Mononuclear cell (primary cell): ENCODE measurements around the gene ACP2. TPM values are rescaled to one million over a fixed set of nuclear protein-coding genes. Genes with fewer than 3 reads are reported as not detected.

Experiments used
- H3K27me3 ChIP-seq: 2 replicates; pipeline ENCODE4 v1.6.0; 2011; ENCODE audit warnings: low read length, control low read depth; ENCODE audit not compliant: insufficient read depth
- H3K4me1 ChIP-seq: 2 replicates; pipeline ENCODE4 v1.5.1; 2011; ENCODE audit warnings: mild to moderate bottlenecking, low read length, control low read depth; ENCODE audit not compliant: insufficient read depth
- H3K4me3 ChIP-seq: 2 replicates; pipeline ENCODE4 v1.5.1; 2011; ENCODE audit warnings: mild to moderate bottlenecking, low read length, moderate library complexity
- H3K9me3 ChIP-seq: 2 replicates; pipeline ENCODE4 v1.5.1; 2011; ENCODE audit warnings: low read depth, mild to moderate bottlenecking, control low read depth, low read length
- total RNA-seq: library from RNA; depleted of rRNA; stranded (reverse); fragments of >200 nt; gene quantifications from one replicate; pipeline ENCODE4 v1.2.3, GENCODE V29; 2012

The ACP2 gene
- 9.2 TPM for total RNA-seq

- peaks cover 26% of the 10 kb centered on the region for H3K4me1 ChIP-seq
- H3K9me3 ChIP-seq: no peaks in the 10 kb centered on the region
- peak within 1 kb of the TSS; percentile 63 for H3K4me3 ChIP-seq
- H3K27me3 ChIP-seq: no peaks in the 10 kb centered on the region
These were observed at the start of gene ACP2 for GRCh38 chr11:47248664-47249377. Gene ACP2, minus strand, starts transcription at chr11:47248814. Its CDS starts 25 bp downstream, at chr11:47248789.

- Histone ChIP-seq H3K9me3 (no peaks in the 10 kb centered on the region), H3K4me3 (no peak overlapping the region), H3K4me1 (no peaks in the 10 kb centered on the region), H3K27me3 (no peaks in the 10 kb centered on the region)
These were observed 47.4 kb upstream of the ACP2 start for GRCh38 chr11:47296045-47296444.

GRCh38 chr11:47295385-47295784 is 46.8 kb upstream of the ACP2 start:
- no peaks in the 10 kb centered on the region for H3K27me3 ChIP-seq
- no peaks in the 10 kb centered on the region for H3K4me1 ChIP-seq
- H3K4me3 ChIP-seq: no peak overlapping the region
- no peaks in the 10 kb centered on the region for H3K9me3 ChIP-seq

GRCh38 chr11:47289856-47290255 is 41.2 kb upstream of the ACP2 start:
- Histone ChIP-seq H3K27me3 (no peaks in the 10 kb centered on the region), H3K9me3 (no peaks in the 10 kb centered on the region), H3K4me1 (no peaks in the 10 kb centered on the region), H3K4me3 (no peak overlapping the region)

- no peaks in the 10 kb centered on the region for H3K9me3 ChIP-seq
- no peaks in the 10 kb centered on the region for H3K4me1 ChIP-seq
- no peaks in the 10 kb centered on the region for H3K27me3 ChIP-seq
- no peak overlapping the region for H3K4me3 ChIP-seq
These were observed 39.5 kb upstream of the ACP2 start for GRCh38 chr11:47288066-47288465.

- H3K9me3 ChIP-seq: no peaks in the 10 kb centered on the region
- H3K27me3 ChIP-seq: no peaks in the 10 kb centered on the region
- no peaks in the 10 kb centered on the region for H3K4me1 ChIP-seq
- no peak overlapping the region for H3K4me3 ChIP-seq
These were observed 37.6 kb upstream of the ACP2 start for GRCh38 chr11:47285969-47286770.

- Histone ChIP-seq H3K9me3 (no peaks in the 10 kb centered on the region), H3K27me3 (no peaks in the 10 kb centered on the region), H3K4me3 (no peak overlapping the region), H3K4me1 (no peaks in the 10 kb centered on the region)
These were observed 35.5 kb upstream of the ACP2 start for GRCh38 chr11:47284151-47284550.

GRCh38 chr11:47282462-47282861 is 33.8 kb upstream of the ACP2 start:
- Histone ChIP-seq H3K4me1 (no peaks in the 10 kb centered on the region), H3K4me3 (no peak overlapping the region)

GRCh38 chr11:47280860-47281259 is 32.2 kb upstream of the ACP2 start:
- Histone ChIP-seq H3K4me1 (no peaks in the 10 kb centered on the region), H3K9me3 (no peaks in the 10 kb centered on the region), H3K27me3 (no peaks in the 10 kb centered on the region), H3K4me3 (no peak overlapping the region)

More at GRCh38 chr11:47282462-47282861, 33.8 kb upstream of the ACP2 start:
- Histone ChIP-seq H3K27me3 (no peaks in the 10 kb centered on the region), H3K9me3 (no peaks in the 10 kb centered on the region)

- no peaks in the 10 kb centered on the region for H3K9me3 ChIP-seq
- no peaks in the 10 kb centered on the region for H3K4me1 ChIP-seq
- no peaks in the 10 kb centered on the region for H3K27me3 ChIP-seq
- H3K4me3 ChIP-seq: no peak overlapping the region
These were observed 31.5 kb upstream of the ACP2 start for GRCh38 chr11:47280099-47280498.

- no peak overlapping the region for H3K4me3 ChIP-seq
- H3K27me3 ChIP-seq: no peaks in the 10 kb centered on the region
- no peaks in the 10 kb centered on the region for H3K9me3 ChIP-seq
- no peaks in the 10 kb centered on the region for H3K4me1 ChIP-seq
These were observed 30.2 kb upstream of the ACP2 start for GRCh38 chr11:47278769-47279168.

- Histone ChIP-seq H3K27me3 (no peaks in the 10 kb centered on the region), H3K9me3 (no peaks in the 10 kb centered on the region), H3K4me1 (peaks cover under 1% of the 10 kb centered on the region), H3K4me3 (no peak overlapping the region)
These were observed 29.4 kb upstream of the ACP2 start for GRCh38 chr11:47278058-47278457.

- H3K27me3 ChIP-seq: no peaks in the 10 kb centered on the region
- H3K9me3 ChIP-seq: no peaks in the 10 kb centered on the region
- H3K4me1 ChIP-seq: peaks cover 12% of the 10 kb centered on the region
- no peak overlapping the region for H3K4me3 ChIP-seq
These were observed 28.3 kb upstream of the ACP2 start for GRCh38 chr11:47276923-47277322.

GRCh38 chr11:47274495-47275235 is 26.1 kb upstream of the ACP2 start:
- H3K9me3 ChIP-seq: no peaks in the 10 kb centered on the region
- no peak overlapping the region for H3K4me3 ChIP-seq
- H3K4me1 ChIP-seq: peaks cover 27% of the 10 kb centered on the region
- H3K27me3 ChIP-seq: no peaks in the 10 kb centered on the region

- Histone ChIP-seq H3K4me3 (no peak overlapping the region), H3K27me3 (no peaks in the 10 kb centered on the region), H3K9me3 (no peaks in the 10 kb centered on the region), H3K4me1 (peaks cover 43% of the 10 kb centered on the region)
These were observed 24.1 kb upstream of the ACP2 start for GRCh38 chr11:47272706-47273105.
